Natural killer cell (primary cell): ENCODE data around the gene IGSF11. TPM values are rescaled to one million over a fixed set of nuclear protein-coding genes. Genes with fewer than 3 reads are reported as not detected.
"Not testable (repeated sequence)": the region's sequence is repeated elsewhere in the genome, so short reads cannot be mapped to it uniquely, and the experiment has no call there.

ENCODE experiments used
- ATAC-seq, 3 donors: fragments of 150-1000 bp in 2 of 3; fragments of 200-7000 bp in 1 of 3; cut with Tn5 transposase; 1 replicate in 1 of 3; 2 replicates in 2 of 3; pipeline ENCODE4 v1.10.0; 2021; ENCODE audit warnings: mild to moderate bottlenecking in 2 of 3, moderate library complexity in 2 of 3
- DNase-seq, 2 donors: peaks; one replicate each; pipeline versions ENCODE4 v3.0.0 to v3.0.0-alpha.2; 2013 to 2021; ENCODE audit warnings: mixed read lengths in 1 of 2
- H3K27ac ChIP-seq: one replicate; pipeline ENCODE4 v1.5.1; 2013; ENCODE audit warnings: mild to moderate bottlenecking, low read length
- H3K27me3 ChIP-seq: one replicate; pipeline ENCODE4 v1.6.1; 2013; ENCODE audit warnings: low read length; ENCODE audit not compliant: control insufficient read depth, insufficient read depth
- H3K36me3 ChIP-seq: one replicate; pipeline ENCODE4 v1.6.1; 2013; ENCODE audit warnings: low read length; ENCODE audit not compliant: control insufficient read depth, insufficient read depth
- H3K4me1 ChIP-seq: one replicate; pipeline ENCODE4 v1.6.1; 2013; ENCODE audit warnings: low read length; ENCODE audit not compliant: control insufficient read depth, insufficient read depth
- H3K4me3 ChIP-seq: one replicate; pipeline ENCODE4 v1.5.1; 2013; ENCODE audit warnings: low read length
- H3K9me3 ChIP-seq: one replicate; pipeline ENCODE4 v1.6.1; 2013; ENCODE audit warnings: low read length; ENCODE audit not compliant: control insufficient read depth, insufficient read depth
- H3K27ac Mint-ChIP-seq, 2 donors: one replicate each; pipeline ENCODE4 v1.8.0; 2022; ENCODE audit warnings: mild to moderate bottlenecking in 2 of 2, mixed read lengths in 2 of 2, moderate library complexity in 1 of 2
- H3K27me3 Mint-ChIP-seq, 2 donors: one replicate each; pipeline ENCODE4 v1.8.0; 2022; ENCODE audit warnings: low read depth in 2 of 2, mixed read lengths in 2 of 2
- H3K36me3 Mint-ChIP-seq: one replicate; pipeline ENCODE4 v1.8.0; 2022; ENCODE audit warnings: mixed read lengths
- H3K4me1 Mint-ChIP-seq, 2 donors: one replicate each; pipeline ENCODE4 v1.8.0; 2022; ENCODE audit warnings: mixed read lengths in 2 of 2
- H3K4me3 Mint-ChIP-seq: one replicate; pipeline ENCODE4 v1.8.0; 2022; ENCODE audit warnings: mild to moderate bottlenecking, moderate library complexity, mixed read lengths
- H3K9me3 Mint-ChIP-seq, 2 donors: one replicate each; pipeline ENCODE4 v1.8.0; 2022; ENCODE audit warnings: mixed read lengths in 2 of 2
- WGBS: methylation state at CpG from one replicate; pipeline ENCODE4 v1.1.7; 2013; ENCODE audit warnings: missing lambda C conversion rate; ENCODE audit not compliant: insufficient coverage; 5-methylcytosine and 5-hydroxymethylcytosine counted together
- intact Hi-C: fragments of 100-400 bp; cut with micrococcal nuclease; formaldehyde crosslinking; loops from one replicate; pipeline ENCODE4 v1.14.2; 2022
- total RNA-seq, 4 donors: library from RNA; stranded (reverse); fragments of 120-200 nt in 1 of 4; gene quantifications; one replicate each; pipeline versions ENCODE4 v1.2.3 to v1.2.4, GENCODE V29; 2013 to 2022
- TF ChIP-seq, protein P1 (sequence below): fragments of 200-600 bp; IDR thresholded peaks from one replicate; pipeline ENCODE4 v1.8.0; 2022; ENCODE audit warnings: antibody characterized with exemption

IGSF11 gene, protein sequence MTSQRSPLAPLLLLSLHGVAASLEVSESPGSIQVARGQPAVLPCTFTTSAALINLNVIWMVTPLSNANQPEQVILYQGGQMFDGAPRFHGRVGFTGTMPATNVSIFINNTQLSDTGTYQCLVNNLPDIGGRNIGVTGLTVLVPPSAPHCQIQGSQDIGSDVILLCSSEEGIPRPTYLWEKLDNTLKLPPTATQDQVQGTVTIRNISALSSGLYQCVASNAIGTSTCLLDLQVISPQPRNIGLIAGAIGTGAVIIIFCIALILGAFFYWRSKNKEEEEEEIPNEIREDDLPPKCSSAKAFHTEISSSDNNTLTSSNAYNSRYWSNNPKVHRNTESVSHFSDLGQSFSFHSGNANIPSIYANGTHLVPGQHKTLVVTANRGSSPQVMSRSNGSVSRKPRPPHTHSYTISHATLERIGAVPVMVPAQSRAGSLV
- total RNA-seq = 1 to 10 TPM in 1 of 3 donors, under 1 TPM in 1, not detected in 1; 0.66 to 2.3 TPM
- 2.2 TPM for total RNA-seq (2013)

DNA sequence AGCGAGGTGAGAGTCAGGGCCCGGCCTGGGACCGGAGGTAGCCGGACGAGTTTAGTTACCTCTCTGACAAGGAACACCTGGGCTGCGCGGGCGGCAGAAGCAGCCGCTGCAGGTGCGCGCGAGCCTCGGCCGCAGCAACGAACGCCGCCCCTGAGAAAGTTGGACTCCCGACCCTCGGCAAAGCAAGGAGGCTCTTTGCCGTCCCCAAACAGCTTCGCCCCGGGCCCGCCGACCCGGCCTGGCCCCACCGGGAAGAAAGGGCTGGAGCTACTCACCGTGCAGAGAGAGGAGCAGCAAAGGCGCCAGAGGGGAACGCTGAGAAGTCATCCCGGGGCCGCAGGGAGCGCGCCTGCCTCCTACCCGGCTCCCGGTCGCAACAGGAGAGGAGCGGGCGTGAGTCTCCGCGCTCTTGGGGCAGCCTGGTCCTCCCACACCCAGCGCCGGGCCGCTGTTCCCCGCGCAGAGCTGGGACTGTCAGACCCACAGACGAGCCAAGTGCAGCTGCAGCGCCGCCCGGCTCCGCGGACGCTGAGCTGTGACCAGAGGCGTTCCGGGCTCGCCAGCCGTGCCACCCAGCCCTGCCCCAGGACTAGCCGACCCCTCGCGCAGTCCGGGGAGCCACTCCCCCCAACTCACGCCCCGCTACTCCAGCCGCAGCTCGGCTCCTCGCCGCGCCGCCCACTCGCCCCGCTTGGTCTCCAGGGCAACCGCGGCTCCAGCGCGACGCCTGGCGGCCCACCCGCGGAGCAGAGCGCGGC lies at the start of gene IGSF11:
TSS of gene IGSF11 (minus strand) at position 591 of the 758 bp plus-strand sequence. CDS start at position 327, 264 bp downstream.
- Mint-ChIP-seq H3K27me3 (peaks cover 38 to 67% of the 10 kb centered on the region in 2 donors), H3K9me3 (no peaks in the 10 kb centered on the region), H3K27ac (no peak within 1 kb of the TSS), H3K36me3 (no peaks in the 10 kb centered on the region), H3K4me3 (peak within 1 kb of the TSS; percentile 81), H3K4me1 (peaks cover 9 to 13% of the 10 kb centered on the region in 2 donors)
- Histone ChIP-seq H3K9me3 (no peaks in the 10 kb centered on the region), H3K27me3 (peaks cover 30% of the 10 kb centered on the region), H3K4me3 (peak within 1 kb of the TSS; percentile 41), H3K27ac (no peak within 1 kb of the TSS), H3K4me1 (peaks cover 9% of the 10 kb centered on the region), H3K36me3 (no peaks in the 10 kb centered on the region)
- TF ChIP-seq, protein P1, sequence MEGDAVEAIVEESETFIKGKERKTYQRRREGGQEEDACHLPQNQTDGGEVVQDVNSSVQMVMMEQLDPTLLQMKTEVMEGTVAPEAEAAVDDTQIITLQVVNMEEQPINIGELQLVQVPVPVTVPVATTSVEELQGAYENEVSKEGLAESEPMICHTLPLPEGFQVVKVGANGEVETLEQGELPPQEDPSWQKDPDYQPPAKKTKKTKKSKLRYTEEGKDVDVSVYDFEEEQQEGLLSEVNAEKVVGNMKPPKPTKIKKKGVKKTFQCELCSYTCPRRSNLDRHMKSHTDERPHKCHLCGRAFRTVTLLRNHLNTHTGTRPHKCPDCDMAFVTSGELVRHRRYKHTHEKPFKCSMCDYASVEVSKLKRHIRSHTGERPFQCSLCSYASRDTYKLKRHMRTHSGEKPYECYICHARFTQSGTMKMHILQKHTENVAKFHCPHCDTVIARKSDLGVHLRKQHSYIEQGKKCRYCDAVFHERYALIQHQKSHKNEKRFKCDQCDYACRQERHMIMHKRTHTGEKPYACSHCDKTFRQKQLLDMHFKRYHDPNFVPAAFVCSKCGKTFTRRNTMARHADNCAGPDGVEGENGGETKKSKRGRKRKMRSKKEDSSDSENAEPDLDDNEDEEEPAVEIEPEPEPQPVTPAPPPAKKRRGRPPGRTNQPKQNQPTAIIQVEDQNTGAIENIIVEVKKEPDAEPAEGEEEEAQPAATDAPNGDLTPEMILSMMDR = peak; percentile 9
- intact Hi-C loops = no loop called here
- ATAC-seq = peak; percentile 68 to 85 (median 72)
- peak; percentile 24 to 78 for DNase-seq
- under 1% methylated on average over 80 of the region's 80 CpGs for WGBS

DNA sequence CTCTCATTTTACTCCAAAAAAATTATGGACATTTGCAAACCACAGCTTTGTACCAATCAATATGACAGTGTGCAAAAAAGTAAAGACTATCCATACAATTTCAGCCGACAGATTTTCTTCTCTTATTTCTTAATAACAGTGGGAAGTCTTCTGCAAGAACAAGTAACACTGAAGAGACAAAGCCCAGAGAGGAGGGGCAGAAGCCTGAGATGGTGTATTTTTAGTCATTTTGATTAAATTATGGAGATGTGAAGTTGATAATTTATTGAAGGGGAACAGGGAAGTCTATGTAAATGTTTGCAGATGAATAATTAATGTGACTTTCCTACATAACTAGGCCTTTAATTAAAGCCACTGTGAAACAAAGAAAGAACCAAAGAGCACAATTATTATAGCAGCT lies 45.7 kb upstream of the IGSF11 start:
- TF ChIP-seq, protein P1 = no peak
- no peak for DNase-seq
- Mint-ChIP-seq H3K4me1 (no peaks in the 10 kb centered on the region), H3K27ac (no peak overlapping the region), H3K27me3 (no peaks in the 10 kb centered on the region), H3K9me3 (no peaks in the 10 kb centered on the region), H3K4me3 (no peak overlapping the region), H3K36me3 (no peaks in the 10 kb centered on the region)
- no peak for ATAC-seq
- no peaks in the 10 kb centered on the region for H3K36me3 ChIP-seq
- WGBS = no CpG with 5 or more reads among the region's 1 CpG
- no peak overlapping the region for H3K27ac ChIP-seq
- H3K9me3 ChIP-seq = no peaks in the 10 kb centered on the region
- no peaks in the 10 kb centered on the region for H3K4me1 ChIP-seq
- H3K27me3 ChIP-seq = no peaks in the 10 kb centered on the region
- intact Hi-C loops = no loop called here
- H3K4me3 ChIP-seq = no peak overlapping the region

DNA sequence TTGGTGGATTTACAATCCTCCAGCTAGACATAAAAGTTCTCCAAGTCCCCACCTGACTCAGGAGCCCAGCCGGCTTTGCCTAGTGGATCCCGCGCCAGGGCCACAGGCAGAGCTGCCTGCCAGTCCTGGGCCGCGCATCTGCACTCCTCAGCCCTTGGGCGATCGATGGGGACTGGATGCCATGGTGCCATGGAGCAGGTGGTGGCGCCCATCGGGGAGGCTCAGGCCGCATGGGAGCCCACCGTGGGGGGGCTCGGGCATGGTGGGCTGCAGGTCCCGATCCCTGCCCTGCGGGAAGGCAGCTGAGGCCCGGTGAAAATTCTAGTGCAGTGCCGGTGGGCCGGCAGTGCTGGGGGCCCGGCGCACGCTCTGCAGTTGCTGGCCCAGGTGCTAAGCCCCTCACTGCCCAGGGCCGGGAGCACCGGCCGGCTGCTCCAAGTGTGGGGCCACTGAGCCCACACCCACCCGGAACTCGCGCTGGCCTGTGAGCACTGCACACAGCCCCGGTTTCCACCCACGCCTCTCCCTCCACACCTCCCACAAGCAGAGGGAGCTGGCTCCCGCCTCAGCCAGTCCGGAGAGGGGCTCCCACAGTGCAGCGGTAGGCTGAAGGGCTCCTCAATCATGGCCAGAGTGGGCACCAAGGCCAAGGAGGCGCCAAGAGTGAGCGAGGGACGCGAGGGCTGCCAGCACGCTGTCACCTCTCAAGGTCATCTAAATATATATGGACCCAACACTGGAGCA lies 38.8 kb upstream of the IGSF11 start:
- no peak overlapping the region for H3K27ac ChIP-seq
- H3K27me3 ChIP-seq = no peaks in the 10 kb centered on the region
- no peaks in the 10 kb centered on the region for H3K4me1 Mint-ChIP-seq
- ATAC-seq (no peak), DNase-seq (no peak)
- intact Hi-C loops = no loop called here
- H3K9me3 ChIP-seq = no peaks in the 10 kb centered on the region
- H3K4me1 ChIP-seq = no peaks in the 10 kb centered on the region
- 97% methylated on average over 36 of the region's 36 CpGs for WGBS
- peaks cover 0 to 2% of the 10 kb centered on the region in 2 donors for H3K9me3 Mint-ChIP-seq
- no peak overlapping the region for H3K27ac Mint-ChIP-seq
- H3K27me3 Mint-ChIP-seq = peaks cover 0 to 8% of the 10 kb centered on the region in 2 donors
- H3K4me3 ChIP-seq = no peak overlapping the region
- H3K36me3 Mint-ChIP-seq = no peaks in the 10 kb centered on the region
- H3K4me3 Mint-ChIP-seq = no peak overlapping the region
- TF ChIP-seq, protein P1 = no peak
- no peaks in the 10 kb centered on the region for H3K36me3 ChIP-seq

DNA sequence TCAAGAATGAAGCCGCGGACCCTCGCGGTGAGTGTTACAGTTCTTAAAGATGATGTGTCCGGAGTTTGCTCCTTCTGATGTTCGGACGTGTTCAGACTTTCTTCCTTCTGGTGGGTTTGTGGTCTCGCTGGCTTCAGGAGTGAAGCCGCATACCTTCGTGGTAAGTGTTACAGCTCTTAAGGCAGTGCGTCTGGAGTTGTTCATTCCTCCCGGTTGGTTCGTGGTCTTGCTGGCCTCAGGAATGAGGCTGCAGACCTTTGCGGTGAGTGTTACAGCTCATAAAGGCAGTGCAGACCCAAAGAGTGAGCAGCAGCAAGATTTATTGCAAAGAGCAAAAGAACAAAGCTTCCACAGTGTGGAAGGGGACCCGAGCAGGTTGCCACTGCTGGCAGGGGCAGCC lies 37.8 kb upstream of the IGSF11 start:
- H3K4me1 Mint-ChIP-seq, H3K9me3 Mint-ChIP-seq, H3K27ac Mint-ChIP-seq, H3K4me3 Mint-ChIP-seq, H3K36me3 Mint-ChIP-seq, H3K4me1 ChIP-seq, DNase-seq, H3K27ac ChIP-seq, H3K4me3 ChIP-seq, intact Hi-C loops, H3K9me3 ChIP-seq, H3K36me3 ChIP-seq, H3K27me3 ChIP-seq, ATAC-seq: not testable (repeated sequence)
- 94% methylated on average over 15 of the region's 15 CpGs for WGBS
- H3K27me3 Mint-ChIP-seq = peaks cover 0 to 13% of the 10 kb centered on the region in 2 donors
